PC-9 (cell line): ENCODE results near the gene MPST. TPM values are rescaled to one million over a fixed set of nuclear protein-coding genes. Genes with fewer than 3 reads are reported as not detected.
"Not testable (repeated sequence)": the region's sequence is repeated elsewhere in the genome, so short reads cannot be mapped to it uniquely, and the experiment has no call there.

ENCODE experiments used
- BruUV-seq: library from RNA; stranded (reverse); fragments of 400-500 nt; replicated peaks from 2 replicates; lab custom pipeline; 2021; lab: Mats Ljungman, UMichigan
- CTCF ChIA-PET: fragments of 300-600 bp; sonication (Branson Sonifier 250); formaldehyde crosslinking; loops from one replicate; lab custom pipeline; 2022; ENCODE audit warnings: antibody characterized with exemption; lab: Charles Lee
- POLR2A ChIA-PET: fragments of 300-600 bp; sonication (Branson Sonifier 250); formaldehyde crosslinking; loops from one replicate; lab custom pipeline; 2022; ENCODE audit warnings: antibody characterized with exemption; ENCODE audit not compliant: unreplicated experiment; lab: Charles Lee
- DNase-seq, 2 experiments: peaks; one replicate each; pipeline versions ENCODE4 v3.0.0 to v3.0.0-alpha.2; 2015 to 2022; ENCODE audit warnings: mixed read lengths in 1 of 2
- H2AFZ ChIP-seq: fragments of 200-600 bp; sonication (generic); 2 replicates; pipeline ENCODE4 v1.8.1; 2017; ENCODE audit warnings: antibody characterized with exemption
- H3F3A ChIP-seq: fragments of 200-600 bp; sonication (generic); 2 replicates; pipeline ENCODE4 v1.8.1; 2017; ENCODE audit warnings: antibody characterized with exemption, mild to moderate bottlenecking, low read depth; ENCODE audit not compliant: insufficient read depth
- H3K27ac ChIP-seq: fragments of 200-600 bp; sonication (generic); 2 replicates; pipeline ENCODE4 v1.6.1; 2016; ENCODE audit warnings: mixed run types
- H3K27me3 ChIP-seq: fragments of 200-600 bp; sonication (generic); 2 replicates; pipeline ENCODE4 v1.6.1; 2016; ENCODE audit warnings: low read depth, mixed run types; ENCODE audit not compliant: insufficient read depth
- H3K36me3 ChIP-seq: fragments of 200-600 bp; sonication (generic); 2 replicates; pipeline ENCODE4 v1.6.1; 2016; ENCODE audit warnings: low read depth, mixed run types
- H3K4me1 ChIP-seq: fragments of 200-600 bp; sonication (generic); replicated peaks from 2 replicates; pipeline ENCODE4 v1.6.1; 2016; ENCODE audit warnings: mixed run types; ENCODE audit not compliant: insufficient read depth
- H3K4me2 ChIP-seq: fragments of 200-600 bp; sonication (generic); 2 replicates; pipeline ENCODE4 v1.6.1; 2017; ENCODE audit warnings: mixed run types
- H3K4me3 ChIP-seq: fragments of 200-600 bp; sonication (generic); 2 replicates; pipeline ENCODE4 v1.6.1; 2016; ENCODE audit warnings: mixed run types
- H3K79me2 ChIP-seq: fragments of 200-600 bp; sonication (generic); 2 replicates; pipeline ENCODE4 v1.6.1; 2017; ENCODE audit warnings: low read depth, mixed run types
- H3K9me2 ChIP-seq: fragments of 200-600 bp; sonication (generic); 2 replicates; pipeline ENCODE4 v1.8.1; 2017; ENCODE audit warnings: mild to moderate bottlenecking; ENCODE audit not compliant: insufficient read depth
- H3K9me3 ChIP-seq: fragments of 200-600 bp; sonication (generic); 2 replicates; pipeline ENCODE4 v1.8.1; 2016; ENCODE audit warnings: low read depth; ENCODE audit not compliant: insufficient read depth
- H4K20me1 ChIP-seq: fragments of 200-600 bp; sonication (generic); 2 replicates; pipeline ENCODE4 v1.8.1; 2017; ENCODE audit not compliant: insufficient read depth
- CTCF ChIP-seq: fragments of 200-600 bp; sonication (generic); conservative IDR thresholded peaks from 2 replicates; pipeline ENCODE4 v1.6.1; 2017; ENCODE audit warnings: mixed run types, antibody characterized with exemption, mild to moderate bottlenecking, moderate library complexity
- EZH2 ChIP-seq: fragments of 200-600 bp; sonication (generic); IDR thresholded peaks from 2 replicates; pipeline ENCODE4 v1.8.0; 2017; ENCODE audit warnings: antibody characterized with exemption, low read depth
- intact Hi-C: fragments of 100-400 bp; cut with micrococcal nuclease; formaldehyde crosslinking; loops from one replicate; pipeline ENCODE4 v1.10.0; 2022; ENCODE audit not compliant: unreplicated experiment
- total RNA-seq: library from RNA; stranded (reverse); gene quantifications from 2 replicates; pipeline ENCODE4 v1.2.3, GENCODE V29; 2021

The MPST gene
- total RNA-seq, 1 experiment from 2014 or later = 75.9 TPM

GRCh38 chr22:36985211-36985889 lies 34.2 kb upstream of the MPST start:
- Histone ChIP-seq H3K4me1 (no peaks in the 10 kb centered on the region), H3K79me2 (no peaks in the 10 kb centered on the region), H3K27ac (no peak overlapping the region), H3K9me3 (peaks cover 16% of the 10 kb centered on the region), H3F3A (no peaks in the 10 kb centered on the region), H3K9me2 (no peaks in the 10 kb centered on the region), H3K27me3 (peaks cover 10% of the 10 kb centered on the region), H4K20me1 (no peaks in the 10 kb centered on the region), H2AFZ (no peak overlapping the region), H3K4me2 (no peak overlapping the region), H3K4me3 (no peak overlapping the region), H3K36me3 (no peaks in the 10 kb centered on the region)
- POLR2A ChIA-PET = no interaction called here
- TF ChIP-seq CTCF (no peak), EZH2 (no peak)
- BruUV-seq = no TSS peak
- CTCF ChIA-PET = no interaction called here
- no peak for DNase-seq
- intact Hi-C loops = no loop called here

GRCh38 chr22:36986242-36986821 lies 33.2 kb upstream of the MPST start:
- TF ChIP-seq CTCF (peak; percentile 97), EZH2 (no peak)
- Histone ChIP-seq H3K4me3 (no peak overlapping the region), H3K9me3 (peaks cover 16% of the 10 kb centered on the region), H3K9me2 (no peaks in the 10 kb centered on the region), H2AFZ (no peak overlapping the region), H3K27ac (no peak overlapping the region), H3F3A (no peaks in the 10 kb centered on the region), H3K4me1 (no peaks in the 10 kb centered on the region), H3K27me3 (peaks cover 20% of the 10 kb centered on the region), H3K4me2 (no peak overlapping the region), H3K79me2 (no peaks in the 10 kb centered on the region), H4K20me1 (no peaks in the 10 kb centered on the region), H3K36me3 (no peaks in the 10 kb centered on the region)
- no TSS peak for BruUV-seq
- CTCF ChIA-PET = no interaction called here
- POLR2A ChIA-PET = no interaction called here
- no peak for DNase-seq
- intact Hi-C loops = no loop called here

GRCh38 chr22:36988075-36988832 lies 31.3 kb upstream of the MPST start:
- no peak overlapping the region for H3K27ac ChIP-seq
- no peaks in the 10 kb centered on the region for H3K79me2 ChIP-seq
- H3K27me3 ChIP-seq = peaks cover 31% of the 10 kb centered on the region
- no peaks in the 10 kb centered on the region for H3K36me3 ChIP-seq
- BruUV-seq = no TSS peak
- POLR2A ChIA-PET = no interaction called here
- CTCF ChIA-PET = no interaction called here
- H3K9me3 ChIP-seq = peaks cover 16% of the 10 kb centered on the region
- TF ChIP-seq EZH2 (no peak), CTCF (no peak)
- DNase-seq = no peak
- intact Hi-C loops = no loop called here
- no peak overlapping the region for H2AFZ ChIP-seq
- no peak overlapping the region for H3K4me2 ChIP-seq
- no peaks in the 10 kb centered on the region for H3F3A ChIP-seq
- H3K4me1 ChIP-seq = no peaks in the 10 kb centered on the region
- H3K4me3 ChIP-seq = no peak overlapping the region
- no peaks in the 10 kb centered on the region for H4K20me1 ChIP-seq
- H3K9me2 ChIP-seq = no peaks in the 10 kb centered on the region

GRCh38 chr22:36989012-36989411 lies 30.5 kb upstream of the MPST start:
- POLR2A ChIA-PET, DNase-seq, CTCF ChIA-PET, H3K4me1 ChIP-seq, BruUV-seq, H3K4me2 ChIP-seq, H2AFZ ChIP-seq, H3K9me2 ChIP-seq, H3K27ac ChIP-seq, H3K4me3 ChIP-seq, H4K20me1 ChIP-seq, H3K79me2 ChIP-seq, intact Hi-C loops, H3F3A ChIP-seq, H3K36me3 ChIP-seq: not testable (repeated sequence)
- peaks cover 16% of the 10 kb centered on the region for H3K9me3 ChIP-seq
- peaks cover 31% of the 10 kb centered on the region for H3K27me3 ChIP-seq
